ENCODE measurements around the gene CARD14.

CARD14 gene

GRCh38 chr17:80169784-80170500, at the start of gene CARD14:
TSS of gene CARD14 (plus strand) at chr17:80170030. CDS start at chr17:80181439, 11,409 bp downstream.
- FAIRE-seq: no peak
- DNase-seq (ENCODE audit: insufficient read length, low spot score): no peak

GRCh38 chr17:80122026-80122575, 47.7 kb upstream of the CARD14 start:
- DNase-seq (ENCODE audit: insufficient read length, low spot score) (no peak), FAIRE-seq (no peak)

GRCh38 chr17:80122926-80123505, 46.8 kb upstream of the CARD14 start:
- FAIRE-seq (no peak), DNase-seq (ENCODE audit: insufficient read length, low spot score) (no peak)

- no peak for DNase-seq (ENCODE audit: insufficient read length, low spot score)
- no peak for FAIRE-seq
Measured at GRCh38 chr17:80123791-80124190, 46.0 kb upstream of the CARD14 start.

- FAIRE-seq: no peak
- DNase-seq (ENCODE audit: insufficient read length, low spot score): no peak
Measured at GRCh38 chr17:80124351-80124981, 45.4 kb upstream of the CARD14 start.

GRCh38 chr17:80125656-80126448, 44.0 kb upstream of the CARD14 start:
- FAIRE-seq (no peak), DNase-seq (ENCODE audit: insufficient read length, low spot score) (no peak)

GRCh38 chr17:80126449-80126715, 43.4 kb upstream of the CARD14 start:
- DNase-seq (ENCODE audit: insufficient read length, low spot score) (no peak), FAIRE-seq (no peak)

- DNase-seq (ENCODE audit: insufficient read length, low spot score) (no peak), FAIRE-seq (no peak)
Measured at GRCh38 chr17:80129006-80129565, 40.7 kb upstream of the CARD14 start.

GRCh38 chr17:80130992-80131391, 38.8 kb upstream of the CARD14 start:
- DNase-seq (ENCODE audit: insufficient read length, low spot score) (no peak), FAIRE-seq (no peak)

GRCh38 chr17:80132906-80133625, 36.8 kb upstream of the CARD14 start:
- FAIRE-seq (no peak), DNase-seq (ENCODE audit: insufficient read length, low spot score) (no peak)

GRCh38 chr17:80133626-80133970, 36.2 kb upstream of the CARD14 start:
- FAIRE-seq: no peak
- DNase-seq (ENCODE audit: insufficient read length, low spot score): no peak

- no peak for DNase-seq (ENCODE audit: insufficient read length, low spot score)
- no peak for FAIRE-seq
Measured at GRCh38 chr17:80137131-80137530, 32.7 kb upstream of the CARD14 start.

- no peak for FAIRE-seq
- no peak for DNase-seq (ENCODE audit: insufficient read length, low spot score)
Measured at GRCh38 chr17:80138856-80139426, 30.9 kb upstream of the CARD14 start.

GRCh38 chr17:80141463-80142165, 28.2 kb upstream of the CARD14 start:
- no peak for DNase-seq (ENCODE audit: insufficient read length, low spot score)
- no peak for FAIRE-seq

GRCh38 chr17:80142929-80143328, 26.9 kb upstream of the CARD14 start:
- no peak for FAIRE-seq
- no peak for DNase-seq (ENCODE audit: insufficient read length, low spot score)

GRCh38 chr17:80145076-80146075, 24.5 kb upstream of the CARD14 start:
- FAIRE-seq (no peak), DNase-seq (ENCODE audit: insufficient read length, low spot score) (no peak)

- no peak for DNase-seq (ENCODE audit: insufficient read length, low spot score)
Measured at GRCh38 chr17:80146121-80147034, 23.5 kb upstream of the CARD14 start.

More at GRCh38 chr17:80146121-80147034, 23.5 kb upstream of the CARD14 start:
- no peak for FAIRE-seq

Measured in HTR-8/SVneo (cell line).